ENCODE measurements around the gene ODAPH. TPM values are rescaled to one million over a fixed set of nuclear protein-coding genes. Genes with fewer than 3 reads are reported as not detected.

The ODAPH gene
- total RNA-seq, 3 donors from 2014 or later (not counting 1 experiment from before 2014, with no cell fraction given) = not detected

GRCh38 chr4:75567725-75568124, 11.9 kb downstream of the ODAPH start:
- no peaks in the 10 kb centered on the region for H3K36me3 Mint-ChIP-seq
- Histone ChIP-seq H3K4me1 (ENCODE audit: control insufficient read depth, insufficient read depth, low read length) (peaks cover 2% of the 10 kb centered on the region), H3K36me3 (ENCODE audit: control insufficient read depth, insufficient read depth, low read length) (no peaks in the 10 kb centered on the region), H3K27ac (ENCODE audit: low read length) (no peak overlapping the region), H3K27me3 (ENCODE audit: control insufficient read depth, insufficient read depth, low read length) (no peaks in the 10 kb centered on the region), H3K9me3 (ENCODE audit: control insufficient read depth, insufficient read depth, low read length) (no peaks in the 10 kb centered on the region), H3K4me3 (ENCODE audit: low read length) (no peak overlapping the region)
- intact Hi-C loops (cut with micrococcal nuclease) = no loop called here
- 95% methylated on average over 2 of the region's 2 CpGs for WGBS (ENCODE audit: insufficient coverage)
- TF ChIP-seq CTCF (IDR thresholded peaks at IDR 0.05) = no peak
- H3K4me1 Mint-ChIP-seq = peaks cover 11 to 12% of the 10 kb centered on the region in 2 donors
- DNase-seq = no peak
- H3K4me3 Mint-ChIP-seq = no peak overlapping the region
- no peaks in the 10 kb centered on the region for H3K9me3 Mint-ChIP-seq
- H3K27ac Mint-ChIP-seq = no peak overlapping the region
- peaks cover 5 to 7% of the 10 kb centered on the region in 2 donors for H3K27me3 Mint-ChIP-seq (ENCODE audit: low read depth in 2 of 2)
- ATAC-seq = no peak

- WGBS (ENCODE audit: insufficient coverage) = 89% methylated on average over 2 of the region's 2 CpGs
- no peak for ATAC-seq
Measured at GRCh38 chr4:75584067-75584466, 28.2 kb downstream of the ODAPH start.

GRCh38 chr4:75593393-75593792, 37.5 kb downstream of the ODAPH start:
- Histone ChIP-seq H3K27me3 (ENCODE audit: control insufficient read depth, insufficient read depth, low read length) (no peaks in the 10 kb centered on the region), H3K9me3 (ENCODE audit: control insufficient read depth, insufficient read depth, low read length) (no peaks in the 10 kb centered on the region), H3K36me3 (ENCODE audit: control insufficient read depth, insufficient read depth, low read length) (no peaks in the 10 kb centered on the region), H3K4me1 (ENCODE audit: control insufficient read depth, insufficient read depth, low read length) (no peaks in the 10 kb centered on the region), H3K27ac (ENCODE audit: low read length) (no peak overlapping the region), H3K4me3 (ENCODE audit: low read length) (no peak overlapping the region)
- Mint-ChIP-seq H3K9me3 (no peaks in the 10 kb centered on the region), H3K36me3 (no peaks in the 10 kb centered on the region), H3K4me1 (no peaks in the 10 kb centered on the region), H3K27me3 (ENCODE audit: low read depth in 2 of 2) (peaks cover 0 to 2% of the 10 kb centered on the region in 2 donors), H3K4me3 (no peak overlapping the region), H3K27ac (no peak overlapping the region)
- DNase-seq = no peak
- intact Hi-C loops (cut with micrococcal nuclease) = no loop called here
- no peak for TF ChIP-seq CTCF (IDR thresholded peaks at IDR 0.05)
- no peak for ATAC-seq
- WGBS (ENCODE audit: insufficient coverage) = 86% methylated on average over 1 of the region's 1 CpG

More at GRCh38 chr4:75584067-75584466, 28.2 kb downstream of the ODAPH start:
- no peak for TF ChIP-seq CTCF (IDR thresholded peaks at IDR 0.05)
- Mint-ChIP-seq H3K27me3 (ENCODE audit: low read depth in 2 of 2) (peaks cover 11 to 32% of the 10 kb centered on the region in 2 donors), H3K4me1 (no peaks in the 10 kb centered on the region), H3K9me3 (no peaks in the 10 kb centered on the region), H3K4me3 (no peak overlapping the region), H3K27ac (no peak overlapping the region), H3K36me3 (no peaks in the 10 kb centered on the region)
- no peak overlapping the region for H3K4me3 ChIP-seq (ENCODE audit: low read length)
- intact Hi-C loops (cut with micrococcal nuclease) = no loop called here
- peaks cover 4% of the 10 kb centered on the region for H3K27me3 ChIP-seq (ENCODE audit: control insufficient read depth, insufficient read depth, low read length)
- H3K9me3 ChIP-seq (ENCODE audit: control insufficient read depth, insufficient read depth, low read length) = no peaks in the 10 kb centered on the region
- no peaks in the 10 kb centered on the region for H3K36me3 ChIP-seq (ENCODE audit: control insufficient read depth, insufficient read depth, low read length)
- DNase-seq = no peak
- H3K27ac ChIP-seq (ENCODE audit: low read length) = no peak overlapping the region
- H3K4me1 ChIP-seq (ENCODE audit: control insufficient read depth, insufficient read depth, low read length) = no peaks in the 10 kb centered on the region

- H3K36me3 Mint-ChIP-seq = no peaks in the 10 kb centered on the region
- peaks cover 0 to 6% of the 10 kb centered on the region in 2 donors for H3K27me3 Mint-ChIP-seq (ENCODE audit: low read depth in 2 of 2)
- H3K27me3 ChIP-seq (ENCODE audit: control insufficient read depth, insufficient read depth, low read length) = no peaks in the 10 kb centered on the region
- H3K4me1 ChIP-seq (ENCODE audit: control insufficient read depth, insufficient read depth, low read length) = no peaks in the 10 kb centered on the region
- H3K27ac Mint-ChIP-seq = no peak overlapping the region
- ATAC-seq (no peak), DNase-seq (no peak)
- no peaks in the 10 kb centered on the region for H3K36me3 ChIP-seq (ENCODE audit: control insufficient read depth, insufficient read depth, low read length)
- TF ChIP-seq CTCF (IDR thresholded peaks at IDR 0.05) = no peak
- no peak overlapping the region for H3K4me3 ChIP-seq (ENCODE audit: low read length)
- 97% methylated on average over 2 of the region's 3 CpGs for WGBS (ENCODE audit: insufficient coverage)
- no peaks in the 10 kb centered on the region for H3K4me1 Mint-ChIP-seq
- no peak overlapping the region for H3K27ac ChIP-seq (ENCODE audit: low read length)
- H3K9me3 Mint-ChIP-seq = no peaks in the 10 kb centered on the region
- no peaks in the 10 kb centered on the region for H3K9me3 ChIP-seq (ENCODE audit: control insufficient read depth, insufficient read depth, low read length)
- intact Hi-C loops (cut with micrococcal nuclease) = no loop called here
- no peak overlapping the region for H3K4me3 Mint-ChIP-seq
Measured at GRCh38 chr4:75596061-75596460, 40.2 kb downstream of the ODAPH start.

All from natural killer cell (primary cell).